ENCODE data around the gene INPP4B. TPM values are rescaled to one million over a fixed set of nuclear protein-coding genes. Genes with fewer than 3 reads are reported as not detected.

The INPP4B gene
- total and polyA plus RNA-seq, 2 of the 4 experiments (the other 2 are of a cell fraction) = 1.8 to 14.0 TPM

GRCh38 chr4:142079959-142080358 lies 766.1 kb downstream of the INPP4B start:
- no peaks in the 10 kb centered on the region for H3K9me3 ChIP-seq (ENCODE audit: control insufficient read depth, insufficient read depth, low read length)
- no peak for ATAC-seq (ENCODE audit: low read depth)
- no peak overlapping the region for H2BK120ac ChIP-seq (ENCODE audit: low read depth, low read length)
- no peak for TF ChIP-seq MXI1 (IDR thresholded peaks at IDR 0.05; ENCODE audit: borderline replicate concordance, low read depth, low read length)
- TF ChIP-seq SMC3 (IDR thresholded peaks at IDR 0.05; ENCODE audit: low read depth, low read length) = no peak
- TF ChIP-seq MAZ (IDR thresholded peaks at IDR 0.05; ENCODE audit: borderline replicate concordance, low read depth, low read length) = no peak
- TF ChIP-seq RCOR1 (IDR thresholded peaks at IDR 0.05; ENCODE audit: insufficient replicate concordance, low read length) = no peak
- no peak for TF ChIP-seq MAFK (IDR thresholded peaks at IDR 0.05; ENCODE audit: low read depth, low read length)
- no peak for TF ChIP-seq CEBPB (IDR thresholded peaks at IDR 0.05; ENCODE audit: low read depth, low read length)
- no peak for DNase-seq
- H3K4me3 ChIP-seq (ENCODE audit: insufficient read depth, low read depth, low read length) = no peak overlapping the region
- dilution Hi-C loops (cut with HindIII; ENCODE audit: low sequenced_read_pairs, unreplicated experiment) = no loop called here
- in situ Hi-C loops (cut with MboI; ENCODE audit: low sequenced_read_pairs) = no loop called here
- H4K5ac ChIP-seq (ENCODE audit: low read depth, low read length) = no peak overlapping the region
- ChIA-PET CTCF (no interaction called here), POLR2A (ENCODE audit: unreplicated experiment) (no interaction called here)
- intact Hi-C loops (cut with micrococcal nuclease) = loop anchor here (10.0 kb wide), 1 partner anchor 335 kb away; no protein-coding TSS in a partner anchor
- no peak overlapping the region for H3K14ac ChIP-seq (replicated peaks; ENCODE audit: low read depth, low read length)
- H3K79me1 ChIP-seq (ENCODE audit: low read depth in 1 of 2, low read length in 2 of 2) = no peaks in the 10 kb centered on the region
- H3K9ac ChIP-seq (ENCODE audit: low read depth, low read length) = no peak overlapping the region
- H3K27ac ChIP-seq (ENCODE audit: insufficient read depth, low read length) = no peak overlapping the region
- no peak overlapping the region for H4K8ac ChIP-seq (ENCODE audit: low read depth in 2 of 2, low read length in 2 of 2)
- H3K23ac ChIP-seq (ENCODE audit: low read depth, low read length) = no peak overlapping the region
- no peak overlapping the region for H3K18ac ChIP-seq (ENCODE audit: low read depth, low read length)
- no peak overlapping the region for H2BK15ac ChIP-seq (ENCODE audit: low read depth, low read length)
- no peak overlapping the region for H2AFZ ChIP-seq (replicated peaks; ENCODE audit: low read length, poor library complexity)
- no peak overlapping the region for H2BK5ac ChIP-seq (ENCODE audit: low read depth, low read length, poor library complexity, severe bottlenecking)
- H4K20me1 ChIP-seq (ENCODE audit: insufficient read depth, low read length) = no peaks in the 10 kb centered on the region
- BruUV-seq (replicated peaks) = no TSS peak
- H3K27me3 ChIP-seq (ENCODE audit: control insufficient read depth, insufficient read depth, low read length) = no peaks in the 10 kb centered on the region
- no peak overlapping the region for H3K56ac ChIP-seq (ENCODE audit: extremely low read depth, insufficient read depth, low read length)
- no peak overlapping the region for H3K4ac ChIP-seq (ENCODE audit: low read depth, low read length)
- no peak overlapping the region for H2AK9ac ChIP-seq (replicated peaks; ENCODE audit: low read depth, low read length, poor library complexity)
- H4K91ac ChIP-seq (ENCODE audit: insufficient read depth, low read depth, low read length) = no peak overlapping the region
- H3K4me1 ChIP-seq (ENCODE audit: control insufficient read depth, insufficient read depth, low read length) = peaks cover 2% of the 10 kb centered on the region
- H3K9me1 ChIP-seq (ENCODE audit: insufficient read depth, low read length) = no peaks in the 10 kb centered on the region
- H3K4me2 ChIP-seq (ENCODE audit: low read depth, low read length) = no peak overlapping the region
- H2AK5ac ChIP-seq (ENCODE audit: low read depth, low read length) = no peak overlapping the region
- H2BK20ac ChIP-seq (ENCODE audit: low read depth, low read length) = no peak overlapping the region
- H3K36me3 ChIP-seq (ENCODE audit: control insufficient read depth, insufficient read depth, low read length) = no peaks in the 10 kb centered on the region
- WGBS, 2 experiments (ENCODE audit: extremely low coverage in 2 of 2, insufficient read length in 1 of 2) = no CpG with 5 or more reads among the region's 1 CpG
